SHP77 treated with DMSO at 0.1 percent for 48 hours (cell line): Measurements from ENCODE around the gene HDAC4.

Source experiments
- DNase-seq: peaks from one replicate; lab custom pipeline; 2025; lab: John Stamatoyannopoulos, UW

Gene HDAC4

GRCh38 chr2:239396881-239397681, 3.7 kb downstream of the HDAC4 start:
- DNase-seq: peak; percentile 10

GRCh38 chr2:239395524-239395923, 5.3 kb downstream of the HDAC4 start:
- no peak for DNase-seq

GRCh38 chr2:239394978-239395377, 5.8 kb downstream of the HDAC4 start:
- no peak for DNase-seq

- DNase-seq: peak; percentile 22
Observed at GRCh38 chr2:239394346-239394945, 6.4 kb downstream of the HDAC4 start.

GRCh38 chr2:239393941-239394340, 6.9 kb downstream of the HDAC4 start:
- no peak for DNase-seq

GRCh38 chr2:239393388-239393940, 7.4 kb downstream of the HDAC4 start:
- no peak for DNase-seq

GRCh38 chr2:239392688-239393387, 8.0 kb downstream of the HDAC4 start:
- DNase-seq: no peak

- DNase-seq: no peak
Observed at GRCh38 chr2:239392072-239392357, 8.8 kb downstream of the HDAC4 start.

GRCh38 chr2:239391286-239392071, 9.3 kb downstream of the HDAC4 start:
- DNase-seq: no peak

GRCh38 chr2:239390546-239391285, 10.1 kb downstream of the HDAC4 start:
- DNase-seq: no peak

- DNase-seq: no peak
Observed at GRCh38 chr2:239389414-239390329, 11.1 kb downstream of the HDAC4 start.

GRCh38 chr2:239388236-239389151, 12.3 kb downstream of the HDAC4 start:
- DNase-seq: no peak

- no peak for DNase-seq
Observed at GRCh38 chr2:239387811-239388210, 13.0 kb downstream of the HDAC4 start.

- DNase-seq: no peak
Observed at GRCh38 chr2:239386872-239387445, 13.9 kb downstream of the HDAC4 start.

- no peak for DNase-seq
Observed at GRCh38 chr2:239386001-239386670, 14.7 kb downstream of the HDAC4 start.

- no peak for DNase-seq
Observed at GRCh38 chr2:239385096-239386000, 15.5 kb downstream of the HDAC4 start.

- no peak for DNase-seq
Observed at GRCh38 chr2:239383759-239384156, 17.1 kb downstream of the HDAC4 start.
